ENCODE measurements around the gene DNMBP.
"Not testable (repeated sequence)": the region's sequence is repeated elsewhere in the genome, so short reads cannot be mapped to it uniquely, and the experiment has no call there.

The DNMBP gene

DNA sequence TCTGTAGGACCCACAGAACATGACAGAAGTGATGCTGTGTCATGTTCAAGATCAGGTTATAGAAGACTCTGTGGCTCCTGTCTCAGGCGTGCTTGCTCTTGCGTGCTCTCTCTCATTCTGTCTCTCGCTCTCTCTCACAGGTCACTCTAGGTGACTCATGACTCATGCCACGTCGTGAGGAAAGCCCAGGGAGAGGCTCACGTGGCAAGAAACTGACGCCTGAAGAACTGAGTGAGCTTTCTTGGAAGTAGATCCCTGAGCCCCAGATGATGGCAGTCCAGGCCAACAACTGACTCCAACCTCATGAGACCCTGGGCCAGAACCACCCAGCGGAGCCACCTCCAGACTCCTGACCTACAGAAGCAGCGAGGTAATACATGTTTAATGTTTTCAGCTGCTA lies 103.3 kb downstream of the DNMBP start:
- DNase-seq = no peak

GRCh38 chr10:99905971-99906370 lies 103.8 kb downstream of the DNMBP start:
- no peak for DNase-seq

- no peak for DNase-seq
Observed at GRCh38 chr10:99895867-99896266, 113.9 kb downstream of the DNMBP start.

DNA sequence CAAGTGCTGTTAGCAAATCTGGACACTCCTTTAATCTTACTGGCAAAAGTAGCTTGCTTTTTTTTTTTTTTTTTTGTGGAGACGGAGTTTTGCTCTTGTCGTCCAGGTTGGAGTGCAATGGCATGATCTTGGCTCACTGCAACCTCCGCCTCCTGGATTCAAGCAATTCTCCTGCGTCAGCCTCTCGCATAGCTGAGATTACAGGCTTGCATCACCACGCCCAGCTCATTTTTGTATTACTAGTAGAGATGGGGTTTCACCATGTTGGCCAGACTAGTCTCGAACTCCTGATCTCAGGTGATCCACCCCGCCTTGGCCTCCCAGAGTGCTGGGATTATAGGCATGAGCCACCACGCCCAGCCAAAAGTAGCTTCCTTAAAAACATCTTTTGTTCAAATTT lies 114.7 kb downstream of the DNMBP start:
- not testable (repeated sequence) for DNase-seq

DNA sequence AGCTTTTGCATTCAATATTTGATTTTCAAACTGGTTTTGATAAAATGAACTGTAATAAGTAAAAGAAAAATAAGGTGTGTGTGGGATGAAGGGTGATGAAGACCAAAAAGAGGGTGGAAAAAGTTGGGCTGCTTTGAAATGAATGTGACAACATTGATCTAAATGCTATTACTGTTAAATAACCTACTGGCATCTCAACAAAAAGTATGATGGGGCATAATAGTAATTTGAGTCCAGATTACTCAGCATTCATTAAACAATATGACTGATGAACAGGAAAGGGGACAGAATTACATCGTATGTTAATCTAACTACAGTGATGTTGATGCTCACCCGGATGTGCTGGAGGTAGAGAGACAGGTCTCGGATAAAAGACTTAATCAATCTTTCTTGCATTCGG lies 115.1 kb downstream of the DNMBP start:
- no peak for DNase-seq

GRCh38 chr10:99888622-99889021 lies 121.1 kb downstream of the DNMBP start:
- DNase-seq = no peak

- no peak for DNase-seq
Observed at GRCh38 chr10:99883523-99883922, 126.2 kb downstream of the DNMBP start.

DNA sequence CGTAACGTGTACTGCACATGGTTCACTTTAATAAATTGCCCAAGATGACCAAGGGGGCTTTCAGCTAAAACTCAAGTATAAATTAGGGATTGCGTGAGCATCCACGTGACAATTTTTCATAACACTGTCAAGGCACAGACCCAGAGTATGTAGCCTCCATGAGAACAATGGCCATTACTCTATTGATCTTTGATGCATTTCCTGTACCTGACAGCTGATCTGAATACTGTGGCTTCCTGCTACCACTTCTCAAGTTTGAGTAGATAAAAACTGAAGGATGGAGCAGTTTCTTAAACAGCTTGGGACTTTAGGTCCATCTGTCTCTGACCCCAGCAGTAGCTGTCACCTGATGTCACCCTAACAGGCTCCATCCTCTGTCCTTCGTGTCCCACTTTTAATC lies 128.4 kb downstream of the DNMBP start:
- no peak for DNase-seq

DNA sequence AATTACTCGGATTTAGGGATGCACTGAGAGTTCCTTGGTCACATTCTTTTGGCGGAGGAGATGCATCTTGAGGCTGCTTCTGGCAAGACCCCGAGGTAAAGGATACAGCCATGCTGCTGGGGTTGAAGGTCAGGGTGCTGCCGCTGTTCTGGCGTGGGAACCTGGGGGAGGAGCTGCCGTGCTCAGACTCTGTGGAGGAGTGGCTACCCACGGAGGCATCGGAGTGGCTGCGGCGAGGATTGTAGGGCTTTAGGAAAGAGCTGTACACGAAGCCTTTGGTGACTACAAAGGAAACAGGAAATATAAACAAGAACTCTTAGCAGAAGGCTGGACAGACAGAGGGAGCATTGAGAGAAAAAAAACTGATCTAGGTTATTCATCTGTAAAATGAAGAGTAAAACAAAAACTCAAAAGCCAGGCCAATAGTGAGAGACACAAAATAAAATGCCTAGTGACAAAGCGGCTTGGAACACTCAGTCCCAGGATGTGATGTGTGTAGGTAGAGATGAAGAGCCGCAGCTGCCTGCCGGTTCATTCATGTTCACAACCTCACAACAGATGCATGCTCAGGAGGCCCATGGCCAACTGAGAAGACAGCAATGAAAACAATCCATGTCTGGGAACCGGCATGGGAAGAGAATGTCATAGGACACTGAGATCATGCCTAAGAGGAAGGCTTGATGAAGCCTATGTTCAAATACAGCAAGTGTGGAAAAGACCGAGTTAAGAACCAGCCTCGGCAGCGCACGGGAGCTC lies 129.5 kb downstream of the DNMBP start:
- no peak for DNase-seq

GRCh38 chr10:99875473-99875872 lies 134.3 kb downstream of the DNMBP start:
- no peak for DNase-seq

DNA sequence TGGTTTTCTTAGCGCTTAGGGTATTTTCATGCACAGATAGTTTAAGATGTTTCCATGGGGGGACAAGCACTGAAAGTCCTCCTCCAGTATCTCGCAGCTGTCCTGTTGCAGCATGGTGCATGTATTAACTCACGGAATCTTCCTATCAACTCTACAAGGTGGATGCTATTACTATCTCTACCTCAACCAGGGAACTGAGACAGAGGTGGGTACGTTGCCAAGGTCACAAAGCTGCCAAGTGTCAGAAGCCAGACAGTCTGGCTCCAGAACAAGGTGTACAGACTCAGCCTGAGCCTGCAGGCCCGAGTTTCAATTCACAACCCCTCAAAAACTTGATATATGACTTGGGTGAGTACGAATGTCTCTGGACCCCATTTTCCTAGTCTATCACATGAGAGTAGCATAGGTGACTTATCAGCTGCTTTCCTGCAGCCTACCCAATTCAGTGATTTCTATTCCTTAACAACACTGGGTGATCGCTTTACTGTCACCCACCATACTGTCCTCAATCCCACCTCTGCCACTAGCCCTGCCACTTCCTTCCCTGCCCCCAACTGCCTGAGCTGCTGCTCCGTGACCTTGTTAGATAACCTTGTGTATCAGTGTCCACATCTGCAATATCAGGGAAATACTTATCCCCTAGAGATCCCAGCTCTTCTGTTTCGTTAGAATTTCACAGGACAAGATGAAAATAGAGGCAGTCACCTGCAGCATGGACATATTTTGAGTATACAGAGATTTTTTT lies 135.2 kb downstream of the DNMBP start:
- DNase-seq = no peak

DNA sequence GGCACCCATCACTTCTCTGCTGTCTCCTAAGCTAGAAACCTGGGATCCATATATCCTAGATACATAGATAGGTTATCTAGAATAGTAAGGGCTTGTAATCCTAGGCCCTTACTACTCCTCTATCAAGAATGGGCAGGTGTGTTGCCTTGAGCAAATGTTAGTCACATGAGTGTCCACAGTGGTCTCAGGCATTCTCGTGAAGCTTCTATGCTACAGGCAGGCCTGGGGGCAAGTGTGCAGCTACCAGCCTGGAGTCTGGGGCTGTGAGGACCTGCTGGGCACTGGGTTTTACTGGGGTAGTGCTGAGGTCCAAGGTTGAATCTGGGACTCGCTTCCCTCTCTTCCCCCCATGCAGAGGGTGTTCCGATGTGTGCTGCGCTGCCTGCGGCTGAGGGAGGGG lies 135.9 kb downstream of the DNMBP start:
- DNase-seq = no peak

- DNase-seq = no peak
Observed at GRCh38 chr10:99872367-99873162, 137.2 kb downstream of the DNMBP start.

DNA sequence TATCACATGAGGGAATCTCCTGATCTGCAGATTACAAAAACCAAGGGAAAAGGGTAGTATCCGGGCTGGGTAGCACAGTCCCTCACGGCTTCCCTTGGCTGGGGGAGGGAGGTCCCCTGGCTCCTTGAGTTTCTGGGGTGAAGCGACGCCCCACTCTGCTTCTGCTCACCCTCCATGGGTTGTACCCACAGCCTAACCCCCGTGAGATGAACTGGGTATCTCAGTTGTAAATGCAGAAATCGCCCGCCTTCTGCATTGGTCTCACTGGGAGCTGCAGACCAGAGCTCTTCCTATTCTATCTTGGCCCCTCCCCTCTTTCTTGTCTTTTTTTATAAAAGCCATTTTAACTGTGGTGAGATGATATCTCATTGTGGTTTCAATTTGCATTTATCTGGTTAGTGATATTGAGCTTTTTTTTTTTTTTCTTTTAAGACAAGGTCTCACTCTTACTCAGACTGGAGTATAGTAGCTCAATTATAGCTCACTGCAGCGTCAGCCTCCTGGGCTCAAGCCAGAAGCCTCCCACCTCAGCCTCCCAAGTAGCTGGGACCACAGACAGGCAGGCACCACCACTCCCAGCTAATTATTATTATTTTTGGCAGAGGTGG lies 139.5 kb downstream of the DNMBP start:
- DNase-seq = no peak

- no peak for DNase-seq
Observed at GRCh38 chr10:99869581-99870122, 140.1 kb downstream of the DNMBP start.

GRCh38 chr10:99867250-99867649 lies 142.5 kb downstream of the DNMBP start:
- DNase-seq = not testable (repeated sequence)

GRCh38 chr10:99863535-99864240 lies 146.1 kb downstream of the DNMBP start:
- DNase-seq = not testable (repeated sequence)

DNA sequence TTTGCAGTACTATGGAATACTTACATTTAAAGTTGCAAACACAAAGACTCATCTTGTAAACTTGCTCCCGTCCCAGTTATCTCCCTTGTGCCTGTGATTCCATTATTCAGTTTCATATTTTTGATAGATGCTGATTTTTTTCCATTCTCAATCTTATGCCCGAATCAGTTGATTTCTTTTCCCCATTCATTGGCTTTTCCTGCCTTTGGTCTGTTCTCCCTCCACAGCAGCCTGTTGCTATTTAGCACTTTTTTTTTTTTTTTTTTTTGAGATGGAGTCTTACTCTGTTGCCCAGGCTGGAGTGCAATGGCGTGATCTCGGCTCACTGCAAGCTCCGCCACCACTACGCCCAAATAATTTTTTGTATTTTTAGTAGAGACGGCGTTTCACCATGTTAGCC lies 149.3 kb downstream of the DNMBP start:
- no peak for DNase-seq

DNA sequence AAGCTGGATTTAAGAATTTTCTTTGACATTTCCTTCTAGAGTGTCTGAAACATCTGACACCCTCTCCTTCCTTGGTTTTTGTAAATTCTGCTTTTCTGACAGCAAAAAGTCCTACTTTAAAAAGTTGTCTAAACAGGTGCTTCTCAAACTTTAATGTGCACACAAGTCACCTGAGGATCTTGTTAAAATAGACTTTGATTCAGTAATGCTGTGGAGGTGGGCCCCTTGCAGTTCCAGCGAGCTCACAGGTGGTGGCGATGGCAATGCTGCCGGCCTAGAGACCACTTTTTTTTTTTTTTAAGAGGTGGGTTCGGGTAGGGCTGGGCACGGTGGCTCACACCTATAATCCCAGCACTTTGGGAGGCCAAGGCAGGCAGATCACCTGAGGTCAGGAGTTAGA lies 150.2 kb downstream of the DNMBP start:
- DNase-seq = no peak

- no peak for DNase-seq
Observed at GRCh38 chr10:99858849-99859248, 150.9 kb downstream of the DNMBP start.

DNA sequence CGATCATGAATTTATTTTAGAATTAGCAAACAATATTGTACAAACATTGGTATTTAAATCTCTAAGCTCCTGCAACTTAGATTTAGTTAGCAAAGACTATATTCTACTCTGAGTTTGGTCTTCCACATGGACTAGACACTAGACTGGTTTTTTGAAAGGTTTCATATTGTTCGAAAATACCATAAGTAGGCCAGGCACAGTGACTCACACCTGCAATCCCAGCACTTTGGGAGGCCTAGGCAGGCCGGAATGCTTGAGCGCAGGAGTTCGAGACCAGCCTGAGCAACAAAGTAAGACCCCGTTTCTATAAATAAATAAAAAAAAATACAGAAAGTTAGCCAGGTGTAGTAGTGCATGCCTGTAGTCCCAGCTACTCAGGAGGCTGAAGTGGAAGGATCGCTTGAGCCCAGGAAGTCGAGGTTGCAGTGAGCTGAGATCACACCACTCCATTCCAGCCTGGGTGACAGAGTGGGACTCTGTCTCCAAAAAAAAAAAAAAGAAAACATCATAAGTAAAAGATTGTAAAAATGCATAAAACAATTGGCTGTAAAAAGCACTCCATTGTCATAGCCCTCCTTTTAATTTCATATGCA lies 154.2 kb downstream of the DNMBP start:
- DNase-seq = no peak

DNA sequence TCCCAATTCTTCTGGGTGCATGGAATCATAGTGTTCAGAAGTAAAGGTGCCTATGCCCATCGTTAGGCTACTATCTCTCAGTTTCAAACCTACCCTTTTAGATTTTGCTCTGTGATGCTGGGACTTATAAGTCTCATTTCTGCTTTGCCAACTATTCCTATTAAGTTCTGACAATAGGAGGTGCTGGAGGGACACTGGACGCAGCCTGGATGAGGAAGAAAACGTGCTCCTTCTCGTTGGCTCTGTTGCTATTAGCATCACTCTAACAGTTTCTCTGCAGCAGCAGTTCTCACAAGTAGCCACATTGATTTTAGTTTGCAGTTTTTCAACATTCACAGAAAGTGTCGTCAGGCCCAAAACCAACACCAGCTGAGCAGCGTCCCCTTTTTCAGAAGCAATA lies 154.9 kb downstream of the DNMBP start:
- no peak for DNase-seq
